HG03175 (cell line): ENCODE data around the gene RALGAPA2.

Experiments used
- ATAC-seq: cut with Tn5 transposase; IDR thresholded peaks from one replicate; pipeline ENCODE4 v1.9.1; 2021; ENCODE audit warnings: mild to moderate bottlenecking, moderate library complexity; ENCODE audit not compliant: unreplicated experiment

The RALGAPA2 gene

DNA sequence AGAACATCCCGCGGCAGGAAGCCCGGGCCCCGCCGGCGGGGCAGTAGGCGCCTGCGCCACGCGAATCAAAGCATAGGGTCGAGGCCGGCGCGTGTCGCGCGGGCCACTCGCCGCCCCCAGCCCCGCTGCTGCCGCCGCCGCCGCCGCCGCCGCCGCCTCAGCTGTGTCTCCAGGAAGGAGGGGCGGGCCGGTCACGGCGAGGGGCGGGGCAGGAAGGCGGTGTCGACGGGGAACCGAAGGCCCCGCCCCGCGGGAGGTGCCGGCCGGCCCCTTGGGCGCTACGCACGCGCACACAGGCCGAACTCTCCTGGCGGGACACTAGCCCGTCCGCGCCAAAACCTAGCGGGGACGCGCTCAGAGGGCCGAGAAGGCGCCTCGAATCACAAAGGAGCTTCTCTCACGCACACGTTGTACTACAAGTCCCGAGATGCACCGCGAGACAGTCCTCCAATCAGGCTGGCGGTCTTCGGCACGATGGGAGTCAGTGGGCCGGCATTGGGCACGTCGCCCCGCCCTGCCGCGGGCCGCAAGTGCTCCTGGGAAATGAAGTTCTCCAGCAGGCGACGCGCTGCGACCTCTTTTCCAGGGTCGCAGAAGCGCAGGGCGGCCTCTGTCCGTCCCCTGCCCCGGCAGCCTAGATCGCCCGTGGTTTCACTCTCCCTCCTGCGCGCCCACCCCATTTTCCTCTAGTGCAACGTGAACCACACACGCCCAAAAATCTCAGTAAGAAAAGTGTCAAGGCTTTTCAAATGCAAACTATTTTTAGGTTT is at the start of gene RALGAPA2:
Gene RALGAPA2, minus strand, starts transcription at position 171 of the 770 bp plus-strand sequence. Its CDS starts 164 bp downstream, at position 7.
- peak; percentile 97 for ATAC-seq

GRCh38 chr20:20761301-20761700 is 48.9 kb upstream of the RALGAPA2 start:
- no peak for ATAC-seq

- ATAC-seq: no peak
These were observed 46.7 kb upstream of the RALGAPA2 start for GRCh38 chr20:20759132-20759531.

- ATAC-seq: no peak
These were observed 43.4 kb upstream of the RALGAPA2 start for GRCh38 chr20:20755674-20756319.

DNA sequence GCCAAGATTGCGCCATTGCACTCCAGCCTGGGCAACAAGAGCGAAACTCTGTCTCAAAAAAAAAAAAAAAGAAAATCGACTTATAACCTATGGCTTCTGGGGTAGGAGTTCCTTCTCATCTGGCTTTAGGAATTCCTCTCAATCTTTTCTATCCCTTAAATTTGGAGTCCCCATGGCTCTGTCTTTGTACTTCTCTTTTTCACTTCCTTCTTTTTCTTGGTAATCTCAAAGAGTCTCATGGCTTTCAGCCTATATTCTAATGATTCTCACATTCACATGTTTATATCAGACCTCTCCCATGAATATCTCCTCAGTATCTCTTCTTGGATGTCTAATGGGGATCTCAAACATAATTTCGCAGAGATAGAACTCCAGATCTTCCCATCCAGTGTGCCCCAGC is 42.8 kb upstream of the RALGAPA2 start:
- no peak for ATAC-seq

- ATAC-seq: no peak
These were observed 42.3 kb upstream of the RALGAPA2 start for GRCh38 chr20:20754714-20755113.

DNA sequence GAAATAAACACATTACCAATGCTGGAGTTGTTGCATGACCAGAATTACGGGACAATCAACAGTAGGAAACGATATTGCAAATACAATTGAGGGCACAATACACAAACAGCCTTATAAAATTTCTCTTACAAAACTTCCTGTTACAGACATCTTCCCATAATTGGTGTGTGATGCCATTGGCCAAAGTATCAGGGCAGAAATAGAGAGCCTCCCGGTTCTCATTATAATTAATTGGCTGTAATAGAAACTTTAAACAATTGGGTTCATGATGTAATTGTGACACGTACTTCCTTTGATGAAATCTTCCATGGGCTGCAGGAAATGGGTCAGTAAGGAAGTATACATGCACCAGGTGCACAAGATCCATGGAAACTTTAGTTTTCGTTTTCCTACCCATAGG is 40.3 kb upstream of the RALGAPA2 start:
- no peak for ATAC-seq

- no peak for ATAC-seq
These were observed 34.9 kb upstream of the RALGAPA2 start for GRCh38 chr20:20747298-20747697.

GRCh38 chr20:20744170-20744725 is 31.8 kb upstream of the RALGAPA2 start:
- no peak for ATAC-seq

- peak; percentile 41 for ATAC-seq
These were observed 31.2 kb upstream of the RALGAPA2 start for GRCh38 chr20:20743511-20744169.

DNA sequence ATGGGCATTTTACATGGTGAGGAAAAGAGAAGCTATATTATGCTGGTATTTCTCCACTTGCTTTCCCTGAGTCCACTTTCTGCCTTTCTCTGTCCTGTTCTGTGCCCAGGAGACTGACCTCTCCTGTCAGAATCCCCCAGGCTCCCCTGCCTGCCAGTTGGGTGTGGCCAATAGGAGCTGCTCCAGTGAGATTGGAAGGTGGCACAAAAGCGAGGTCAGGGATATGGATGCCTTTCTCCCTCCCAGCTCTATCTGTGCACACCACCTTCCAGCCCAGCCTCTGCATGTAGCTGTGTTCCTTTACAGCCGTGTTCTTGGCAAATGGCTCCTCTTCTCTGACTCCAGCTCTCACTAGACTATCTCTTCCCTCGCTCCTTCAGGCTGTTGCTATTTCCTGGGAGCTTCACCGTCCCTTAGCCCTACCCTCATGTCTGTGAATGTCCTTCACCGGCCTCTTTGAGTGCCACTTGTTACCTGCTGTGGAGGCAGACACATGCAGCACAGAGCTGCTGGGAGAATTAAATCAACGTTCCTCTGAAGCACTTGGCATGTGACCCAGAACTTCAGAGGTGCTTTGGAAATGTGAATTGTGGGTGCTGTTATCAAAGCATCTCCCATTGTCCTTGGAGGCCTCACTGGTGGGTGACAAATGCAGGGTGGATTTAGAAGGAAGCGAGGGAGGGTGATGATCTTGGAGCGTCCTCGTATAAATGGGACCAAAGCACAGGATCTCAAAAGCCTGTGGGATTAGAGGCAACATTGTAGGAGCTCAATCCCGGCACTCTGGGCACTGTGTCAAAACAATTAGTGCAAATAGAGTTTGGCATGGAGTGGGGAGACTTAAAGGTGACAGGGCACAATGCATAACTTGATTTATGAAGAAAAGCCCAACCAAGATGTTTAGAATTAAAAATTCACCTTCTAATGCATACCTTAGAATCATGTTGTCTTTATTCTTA is 28.9 kb upstream of the RALGAPA2 start:
- ATAC-seq: no peak

DNA sequence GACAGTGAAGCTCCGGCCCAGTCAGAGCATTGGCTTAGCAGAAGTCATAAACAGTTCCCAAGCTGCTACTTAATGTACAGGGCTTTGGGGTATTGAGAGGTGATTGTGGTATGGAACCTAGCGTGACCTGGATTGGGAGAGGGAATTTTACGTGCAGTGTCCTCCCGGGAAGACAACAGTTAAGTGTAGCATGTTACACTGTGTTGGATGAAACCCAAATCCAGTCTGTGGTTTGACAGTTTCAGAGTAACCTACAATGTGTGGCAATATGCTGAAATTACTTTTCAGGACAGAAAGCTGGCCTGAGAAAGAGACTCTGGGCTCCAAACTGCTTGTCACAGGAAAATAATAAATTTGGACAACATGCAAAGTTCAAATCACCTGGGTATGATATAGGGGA is 28.1 kb upstream of the RALGAPA2 start:
- ATAC-seq: no peak

DNA sequence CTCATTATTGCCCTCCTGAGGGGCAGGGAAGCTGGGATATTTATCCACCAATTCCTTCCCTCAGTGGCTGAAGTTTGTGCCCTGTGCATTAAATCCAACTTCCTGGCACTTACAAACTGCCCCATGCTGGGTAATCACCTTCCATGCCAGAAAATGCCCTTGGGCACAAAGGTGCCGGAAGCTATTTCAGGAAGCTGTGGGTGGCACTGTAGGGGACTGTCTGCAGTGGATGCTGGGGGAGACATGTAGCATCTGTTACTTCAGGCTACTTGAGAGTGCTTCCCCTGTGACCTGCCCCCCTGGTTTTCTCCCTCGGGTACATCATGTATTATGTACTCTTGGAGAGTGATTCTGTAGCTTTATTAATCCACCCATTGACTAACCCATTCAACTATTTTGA is 24.7 kb upstream of the RALGAPA2 start:
- no peak for ATAC-seq

GRCh38 chr20:20736303-20736702 is 23.9 kb upstream of the RALGAPA2 start:
- ATAC-seq: peak; percentile 58

- ATAC-seq: no peak
These were observed 22.1 kb upstream of the RALGAPA2 start for GRCh38 chr20:20734475-20734948.

DNA sequence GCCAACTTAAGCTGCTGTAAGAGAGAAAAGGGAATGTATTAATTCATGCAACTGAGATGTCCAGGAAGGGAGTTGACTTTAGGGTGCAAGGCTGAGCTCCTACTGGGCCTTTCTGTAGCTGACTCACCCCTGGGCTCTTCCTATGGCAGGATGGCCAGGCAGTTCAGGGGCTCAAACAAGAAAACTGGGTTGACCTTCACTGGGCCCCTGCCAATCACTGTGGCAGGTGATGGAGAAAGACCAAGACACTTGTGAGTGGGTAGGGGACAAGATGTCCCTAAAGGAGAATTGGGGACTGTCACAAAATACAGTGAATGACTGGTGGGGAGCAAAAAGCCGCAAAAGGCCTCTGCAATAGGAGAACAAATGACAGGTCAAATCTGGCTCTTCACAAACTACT is 21.5 kb upstream of the RALGAPA2 start:
- no peak for ATAC-seq

DNA sequence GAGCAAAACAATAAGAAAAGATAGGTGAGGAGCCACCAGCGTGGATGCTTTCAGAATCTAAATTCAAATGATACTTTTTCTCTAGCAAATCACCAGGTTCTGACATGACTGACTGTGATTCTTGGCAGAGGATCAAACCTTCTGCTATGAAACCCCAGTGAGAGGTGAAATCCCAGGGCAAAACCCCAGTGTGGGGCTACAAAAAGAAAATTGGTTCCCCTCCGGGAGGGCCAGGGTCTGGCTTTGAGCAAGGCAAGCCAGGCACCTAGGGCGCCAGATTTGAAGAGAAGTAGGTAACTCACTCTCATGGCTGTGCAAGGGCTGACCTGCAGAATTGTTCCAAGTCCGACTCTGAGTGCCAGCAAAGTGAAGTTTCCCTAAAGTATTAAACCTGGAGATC is 20.2 kb upstream of the RALGAPA2 start:
- ATAC-seq: no peak

- no peak for ATAC-seq
These were observed 19.5 kb upstream of the RALGAPA2 start for GRCh38 chr20:20731945-20732296.

DNA sequence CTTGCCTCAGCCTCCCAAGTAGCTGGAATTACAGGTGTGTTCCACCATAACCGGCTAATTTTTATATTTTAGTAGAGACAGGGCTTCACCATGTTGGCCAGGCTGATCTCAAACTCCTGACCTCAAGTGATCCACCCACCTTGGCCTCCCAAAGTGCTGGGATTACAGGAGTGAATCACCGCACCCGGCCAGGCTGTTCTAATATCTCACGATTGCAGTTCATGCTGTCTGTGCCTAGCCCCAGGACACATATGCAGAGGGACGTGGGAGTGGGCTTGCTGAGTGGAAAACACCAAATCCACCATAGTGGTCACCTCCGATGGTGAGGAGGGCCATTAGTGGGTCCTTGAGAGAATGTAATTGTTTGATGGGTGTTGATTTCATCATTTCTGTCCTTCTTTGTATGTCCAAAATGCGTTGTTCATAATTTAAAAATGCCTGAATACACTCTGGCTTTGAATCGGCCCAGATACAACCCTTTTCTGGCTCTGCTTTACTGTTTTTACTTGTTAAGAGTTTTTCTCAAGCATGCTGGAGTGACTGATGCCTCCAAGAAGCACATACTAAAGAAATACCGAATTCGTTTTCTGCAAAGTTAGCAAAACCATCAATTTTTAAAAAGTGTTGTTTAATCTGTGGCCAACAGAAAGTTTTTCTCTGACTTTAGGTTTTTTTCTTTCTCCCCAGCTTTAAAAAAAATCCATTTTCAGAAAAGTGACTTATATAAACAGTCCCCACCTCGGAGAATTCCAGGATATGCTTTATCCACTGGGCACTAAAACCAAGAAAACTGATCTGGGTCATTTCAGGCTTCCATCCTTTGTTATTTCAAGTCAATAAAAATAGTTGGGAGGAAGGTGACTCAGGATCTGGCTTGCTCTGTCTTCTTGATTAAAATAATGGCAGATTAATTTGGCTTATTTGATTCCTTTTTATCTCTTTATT is 18.8 kb upstream of the RALGAPA2 start:
- ATAC-seq: no peak
